ENCODE measurements around the gene NCAM2.

Gene NCAM2

DNA sequence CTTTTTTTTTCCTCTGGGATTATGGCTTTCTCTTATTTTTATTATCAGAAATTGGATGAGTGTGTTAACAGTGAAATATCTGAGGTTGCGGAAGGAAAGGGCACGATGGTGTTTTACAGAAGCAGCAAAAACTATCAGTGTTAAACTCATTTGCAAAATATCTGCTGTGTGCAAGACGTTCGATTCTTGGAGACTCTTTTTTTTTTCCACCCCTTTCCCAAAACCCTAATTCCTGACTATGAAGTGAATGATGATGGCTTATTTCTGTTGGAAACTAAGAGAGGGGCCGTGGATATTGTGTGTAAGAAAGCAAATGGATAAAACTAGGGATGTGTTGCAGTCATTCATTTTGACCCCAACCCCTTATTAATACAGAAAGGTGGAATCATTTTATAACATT lies 677 bp downstream of the NCAM2 start:
- Histone ChIP-seq H3K4me3 (ENCODE audit: low read depth, low read length) (peak overlapping the region; percentile 59), H3K27ac (ENCODE audit: extremely low read depth, low read depth, low read length) (no peak overlapping the region), H3K4me1 (ENCODE audit: control insufficient read depth, insufficient read depth, low read length) (no peaks in the 10 kb centered on the region), H3K9me3 (ENCODE audit: control insufficient read depth, insufficient read depth, low read depth, low read length) (no peaks in the 10 kb centered on the region), H3K36me3 (ENCODE audit: control insufficient read depth in 2 of 2, insufficient read depth in 1 of 2, low read length in 2 of 2) (no peaks in the 10 kb centered on the region)
- POLR2A ChIA-PET: no interaction called here
- CTCF ChIA-PET: interaction anchor here (0.6 to 1.4 kb wide), 5 partner anchors 27 to 234 kb away, joined by 3 to 5 read pairs (median 3); no protein-coding TSS in a partner anchor
- TF ChIP-seq KLF1 (tag by site-specific recombination; IDR thresholded peaks at IDR 0.05): no peak
- no peak for TF ChIP-seq ZNF585B (tag by site-specific recombination; IDR thresholded peaks at IDR 0.05)
- TF ChIP-seq ZNF677 (tag by site-specific recombination; IDR thresholded peaks at IDR 0.05): no peak
- no peak for TF ChIP-seq ZNF501 (tag by site-specific recombination; IDR thresholded peaks at IDR 0.05)
- no peak for TF ChIP-seq ZNF138 (tag by site-specific recombination; IDR thresholded peaks at IDR 0.05; ENCODE audit: borderline replicate concordance)
- TF ChIP-seq ZNF366 (tag by site-specific recombination; conservative IDR thresholded peaks at IDR 0.05): no peak
- TF ChIP-seq ZBTB17 (tag by site-specific recombination; IDR thresholded peaks at IDR 0.05): no peak
- no peak for TF ChIP-seq ZNF10 (tag by site-specific recombination; IDR thresholded peaks at IDR 0.05)
- no peak for TF ChIP-seq ZNF747 (tag by site-specific recombination; IDR thresholded peaks at IDR 0.05)
- TF ChIP-seq ZNF426 (tag by site-specific recombination; IDR thresholded peaks at IDR 0.05): no peak
- TF ChIP-seq, protein P1, sequence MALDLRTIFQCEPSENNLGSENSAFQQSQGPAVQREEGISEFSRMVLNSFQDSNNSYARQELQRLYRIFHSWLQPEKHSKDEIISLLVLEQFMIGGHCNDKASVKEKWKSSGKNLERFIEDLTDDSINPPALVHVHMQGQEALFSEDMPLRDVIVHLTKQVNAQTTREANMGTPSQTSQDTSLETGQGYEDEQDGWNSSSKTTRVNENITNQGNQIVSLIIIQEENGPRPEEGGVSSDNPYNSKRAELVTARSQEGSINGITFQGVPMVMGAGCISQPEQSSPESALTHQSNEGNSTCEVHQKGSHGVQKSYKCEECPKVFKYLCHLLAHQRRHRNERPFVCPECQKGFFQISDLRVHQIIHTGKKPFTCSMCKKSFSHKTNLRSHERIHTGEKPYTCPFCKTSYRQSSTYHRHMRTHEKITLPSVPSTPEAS (tag by site-specific recombination; IDR thresholded peaks at IDR 0.05): no peak
- no peak for TF ChIP-seq ZNF792 (tag by site-specific recombination; IDR thresholded peaks at IDR 0.05)
- TF ChIP-seq, protein P2, sequence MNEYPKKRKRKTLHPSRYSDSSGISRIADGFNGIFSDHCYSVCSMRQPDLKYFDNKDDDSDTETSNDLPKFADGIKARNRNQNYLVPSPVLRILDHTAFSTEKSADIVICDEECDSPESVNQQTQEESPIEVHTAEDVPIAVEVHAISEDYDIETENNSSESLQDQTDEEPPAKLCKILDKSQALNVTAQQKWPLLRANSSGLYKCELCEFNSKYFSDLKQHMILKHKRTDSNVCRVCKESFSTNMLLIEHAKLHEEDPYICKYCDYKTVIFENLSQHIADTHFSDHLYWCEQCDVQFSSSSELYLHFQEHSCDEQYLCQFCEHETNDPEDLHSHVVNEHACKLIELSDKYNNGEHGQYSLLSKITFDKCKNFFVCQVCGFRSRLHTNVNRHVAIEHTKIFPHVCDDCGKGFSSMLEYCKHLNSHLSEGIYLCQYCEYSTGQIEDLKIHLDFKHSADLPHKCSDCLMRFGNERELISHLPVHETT (tag by site-specific recombination; IDR thresholded peaks at IDR 0.05): no peak
- TF ChIP-seq, protein P3, sequence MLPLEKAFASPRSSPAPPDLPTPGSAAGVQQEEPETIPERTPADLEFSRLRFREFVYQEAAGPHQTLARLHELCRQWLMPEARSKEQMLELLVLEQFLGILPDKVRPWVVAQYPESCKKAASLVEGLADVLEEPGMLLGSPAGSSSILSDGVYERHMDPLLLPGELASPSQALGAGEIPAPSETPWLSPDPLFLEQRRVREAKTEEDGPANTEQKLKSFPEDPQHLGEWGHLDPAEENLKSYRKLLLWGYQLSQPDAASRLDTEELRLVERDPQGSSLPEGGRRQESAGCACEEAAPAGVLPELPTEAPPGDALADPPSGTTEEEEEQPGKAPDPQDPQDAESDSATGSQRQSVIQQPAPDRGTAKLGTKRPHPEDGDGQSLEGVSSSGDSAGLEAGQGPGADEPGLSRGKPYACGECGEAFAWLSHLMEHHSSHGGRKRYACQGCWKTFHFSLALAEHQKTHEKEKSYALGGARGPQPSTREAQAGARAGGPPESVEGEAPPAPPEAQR (tag by site-specific recombination; IDR thresholded peaks at IDR 0.05): no peak
- no peak for TF ChIP-seq KLF7 (tag by site-specific recombination; IDR thresholded peaks at IDR 0.05; ENCODE audit: borderline replicate concordance)
- TF ChIP-seq ZBTB48 (tag by site-specific recombination; IDR thresholded peaks at IDR 0.05): no peak
- no peak for TF ChIP-seq SETDB1 (IDR thresholded peaks at IDR 0.05; ENCODE audit: insufficient read length, low read length)
- no peak for TF ChIP-seq ZNF571 (tag by site-specific recombination; IDR thresholded peaks at IDR 0.05)
- no peak for TF ChIP-seq YY2 (tag by site-specific recombination; IDR thresholded peaks at IDR 0.05)
- TF ChIP-seq, protein P4, sequence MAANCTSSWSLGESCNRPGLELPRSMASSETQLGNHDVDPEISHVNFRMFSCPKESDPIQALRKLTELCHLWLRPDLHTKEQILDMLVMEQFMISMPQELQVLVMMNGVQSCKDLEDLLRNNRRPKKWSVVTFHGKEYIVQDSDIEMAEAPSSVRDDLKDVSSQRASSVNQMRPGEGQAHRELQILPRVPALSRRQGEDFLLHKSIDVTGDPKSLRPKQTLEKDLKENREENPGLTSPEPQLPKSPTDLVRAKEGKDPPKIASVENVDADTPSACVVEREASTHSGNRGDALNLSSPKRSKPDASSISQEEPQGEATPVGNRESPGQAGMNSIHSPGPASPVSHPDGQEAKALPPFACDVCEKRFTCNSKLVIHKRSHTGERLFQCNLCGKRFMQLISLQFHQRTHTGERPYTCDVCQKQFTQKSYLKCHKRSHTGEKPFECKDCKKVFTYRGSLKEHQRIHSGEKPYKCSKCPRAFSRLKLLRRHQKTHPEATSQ (tag by site-specific recombination; IDR thresholded peaks at IDR 0.05): no peak

DNA sequence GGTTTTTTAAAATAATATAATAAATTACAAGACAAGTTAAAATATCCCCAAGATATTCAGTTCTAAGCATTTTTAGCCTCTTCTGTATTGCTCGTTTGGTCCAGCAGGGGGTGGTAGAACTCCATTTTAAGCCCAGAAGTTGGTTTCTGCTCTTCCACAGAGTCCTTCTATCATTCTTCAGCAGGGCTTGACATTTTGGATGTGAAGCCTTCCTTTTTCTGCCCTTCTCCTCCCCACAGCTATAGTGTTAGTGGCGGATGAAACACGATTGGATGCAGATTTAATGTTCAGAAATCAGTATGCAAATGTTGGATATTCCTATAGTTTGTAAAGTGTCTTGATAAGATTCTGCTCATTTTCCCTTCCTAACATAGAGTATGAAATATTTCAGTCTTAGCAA lies 1.4 kb downstream of the NCAM2 start:
- Histone ChIP-seq H3K27ac (ENCODE audit: extremely low read depth, low read depth, low read length) (no peak overlapping the region), H3K4me1 (ENCODE audit: control insufficient read depth, insufficient read depth, low read length) (no peaks in the 10 kb centered on the region), H3K36me3 (ENCODE audit: control insufficient read depth in 2 of 2, insufficient read depth in 1 of 2, low read length in 2 of 2) (no peaks in the 10 kb centered on the region), H3K9me3 (ENCODE audit: control insufficient read depth, insufficient read depth, low read depth, low read length) (no peaks in the 10 kb centered on the region), H3K4me3 (ENCODE audit: low read depth, low read length) (no peak overlapping the region)
- ChIA-PET CTCF (interaction anchor here (0.6 to 2.1 kb wide), 12 partner anchors 11 to 1792 kb away, joined by 3 to 17 read pairs (median 4); no protein-coding TSS in a partner anchor), POLR2A (no interaction called here)
- peak; percentile 26; the same call in 1 of the 2 replicates for TF ChIP-seq ZNF654 (tag by site-specific recombination; IDR thresholded peaks at IDR 0.05; ENCODE audit: low read depth)
- TF ChIP-seq, protein P5, sequence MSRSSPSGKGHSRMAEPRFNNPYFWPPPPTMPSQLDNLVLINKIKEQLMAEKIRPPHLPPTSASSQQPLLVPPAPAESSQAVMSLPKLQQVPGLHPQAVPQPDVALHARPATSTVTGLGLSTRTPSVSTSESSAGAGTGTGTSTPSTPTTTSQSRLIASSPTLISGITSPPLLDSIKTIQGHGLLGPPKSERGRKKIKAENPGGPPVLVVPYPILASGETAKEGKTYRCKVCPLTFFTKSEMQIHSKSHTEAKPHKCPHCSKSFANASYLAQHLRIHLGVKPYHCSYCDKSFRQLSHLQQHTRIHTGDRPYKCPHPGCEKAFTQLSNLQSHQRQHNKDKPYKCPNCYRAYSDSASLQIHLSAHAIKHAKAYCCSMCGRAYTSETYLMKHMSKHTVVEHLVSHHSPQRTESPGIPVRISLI (tag by site-specific recombination; IDR thresholded peaks at IDR 0.05): no peak
